Measurements from ENCODE around the gene PARP6.

The PARP6 gene, protein sequence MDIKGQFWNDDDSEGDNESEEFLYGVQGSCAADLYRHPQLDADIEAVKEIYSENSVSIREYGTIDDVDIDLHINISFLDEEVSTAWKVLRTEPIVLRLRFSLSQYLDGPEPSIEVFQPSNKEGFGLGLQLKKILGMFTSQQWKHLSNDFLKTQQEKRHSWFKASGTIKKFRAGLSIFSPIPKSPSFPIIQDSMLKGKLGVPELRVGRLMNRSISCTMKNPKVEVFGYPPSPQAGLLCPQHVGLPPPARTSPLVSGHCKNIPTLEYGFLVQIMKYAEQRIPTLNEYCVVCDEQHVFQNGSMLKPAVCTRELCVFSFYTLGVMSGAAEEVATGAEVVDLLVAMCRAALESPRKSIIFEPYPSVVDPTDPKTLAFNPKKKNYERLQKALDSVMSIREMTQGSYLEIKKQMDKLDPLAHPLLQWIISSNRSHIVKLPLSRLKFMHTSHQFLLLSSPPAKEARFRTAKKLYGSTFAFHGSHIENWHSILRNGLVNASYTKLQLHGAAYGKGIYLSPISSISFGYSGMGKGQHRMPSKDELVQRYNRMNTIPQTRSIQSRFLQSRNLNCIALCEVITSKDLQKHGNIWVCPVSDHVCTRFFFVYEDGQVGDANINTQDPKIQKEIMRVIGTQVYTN

DNA sequence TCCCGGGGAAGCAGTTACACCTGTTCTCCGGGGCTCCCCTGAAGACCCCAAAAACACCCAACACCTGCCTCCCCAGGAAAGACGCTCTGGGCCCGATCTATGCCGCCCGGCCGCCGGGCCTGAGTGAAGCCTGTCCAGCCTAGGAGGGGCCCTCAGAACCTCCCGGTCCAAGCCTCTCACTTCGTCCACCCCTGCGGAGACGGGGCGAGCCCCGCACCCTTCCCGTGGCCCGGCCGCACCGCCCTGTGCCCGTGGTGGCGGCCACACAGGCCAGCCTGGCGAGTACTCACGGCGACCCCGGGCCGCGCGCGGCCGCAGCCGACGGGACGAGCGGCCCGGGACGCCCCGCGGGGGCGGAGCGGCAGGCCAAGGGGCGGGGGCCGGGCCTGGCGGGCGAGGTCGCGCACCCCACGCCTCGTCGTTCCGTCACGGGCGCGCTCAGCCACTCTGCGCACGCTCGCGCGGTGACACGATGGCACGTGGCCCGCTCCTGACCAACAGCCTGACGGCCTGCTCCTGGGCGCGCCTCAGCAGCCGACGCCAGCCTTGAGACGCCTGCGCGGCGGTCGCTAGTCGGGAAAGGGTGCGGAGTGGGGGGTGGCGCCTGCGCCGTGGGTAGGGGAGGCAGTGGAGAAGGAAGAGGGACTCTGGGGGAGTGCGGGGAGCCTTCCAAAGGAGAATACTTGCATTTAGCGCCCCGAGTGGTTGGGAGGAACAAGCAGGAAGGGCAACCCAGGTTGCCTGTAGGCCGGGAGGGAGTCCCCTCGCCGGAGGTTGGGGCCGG, at the start of gene PARP6:
TSS of gene PARP6 (minus strand) at position 342 of the 784 bp plus-strand sequence. CDS start 5,077 bp downstream, outside the sequence.
- TF ChIP-seq, protein P1, sequence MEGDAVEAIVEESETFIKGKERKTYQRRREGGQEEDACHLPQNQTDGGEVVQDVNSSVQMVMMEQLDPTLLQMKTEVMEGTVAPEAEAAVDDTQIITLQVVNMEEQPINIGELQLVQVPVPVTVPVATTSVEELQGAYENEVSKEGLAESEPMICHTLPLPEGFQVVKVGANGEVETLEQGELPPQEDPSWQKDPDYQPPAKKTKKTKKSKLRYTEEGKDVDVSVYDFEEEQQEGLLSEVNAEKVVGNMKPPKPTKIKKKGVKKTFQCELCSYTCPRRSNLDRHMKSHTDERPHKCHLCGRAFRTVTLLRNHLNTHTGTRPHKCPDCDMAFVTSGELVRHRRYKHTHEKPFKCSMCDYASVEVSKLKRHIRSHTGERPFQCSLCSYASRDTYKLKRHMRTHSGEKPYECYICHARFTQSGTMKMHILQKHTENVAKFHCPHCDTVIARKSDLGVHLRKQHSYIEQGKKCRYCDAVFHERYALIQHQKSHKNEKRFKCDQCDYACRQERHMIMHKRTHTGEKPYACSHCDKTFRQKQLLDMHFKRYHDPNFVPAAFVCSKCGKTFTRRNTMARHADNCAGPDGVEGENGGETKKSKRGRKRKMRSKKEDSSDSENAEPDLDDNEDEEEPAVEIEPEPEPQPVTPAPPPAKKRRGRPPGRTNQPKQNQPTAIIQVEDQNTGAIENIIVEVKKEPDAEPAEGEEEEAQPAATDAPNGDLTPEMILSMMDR (IDR thresholded peaks at IDR 0.05; ENCODE audit: low read depth, low read length): peak; percentile 72
- Histone ChIP-seq H3K4me3 (ENCODE audit: low read depth, low read length) (peak within 1 kb of the TSS; percentile 91), H3K9me3 (ENCODE audit: severe bottlenecking) (no peaks in the 10 kb centered on the region), H3K36me3 (peaks cover 31% of the 10 kb centered on the region), H3K27me3 (ENCODE audit: insufficient read depth, low read depth, severe bottlenecking) (no peaks in the 10 kb centered on the region), H3K27ac (peak within 1 kb of the TSS; percentile 94)
- peak; percentile 99 for DNase-seq

DNA sequence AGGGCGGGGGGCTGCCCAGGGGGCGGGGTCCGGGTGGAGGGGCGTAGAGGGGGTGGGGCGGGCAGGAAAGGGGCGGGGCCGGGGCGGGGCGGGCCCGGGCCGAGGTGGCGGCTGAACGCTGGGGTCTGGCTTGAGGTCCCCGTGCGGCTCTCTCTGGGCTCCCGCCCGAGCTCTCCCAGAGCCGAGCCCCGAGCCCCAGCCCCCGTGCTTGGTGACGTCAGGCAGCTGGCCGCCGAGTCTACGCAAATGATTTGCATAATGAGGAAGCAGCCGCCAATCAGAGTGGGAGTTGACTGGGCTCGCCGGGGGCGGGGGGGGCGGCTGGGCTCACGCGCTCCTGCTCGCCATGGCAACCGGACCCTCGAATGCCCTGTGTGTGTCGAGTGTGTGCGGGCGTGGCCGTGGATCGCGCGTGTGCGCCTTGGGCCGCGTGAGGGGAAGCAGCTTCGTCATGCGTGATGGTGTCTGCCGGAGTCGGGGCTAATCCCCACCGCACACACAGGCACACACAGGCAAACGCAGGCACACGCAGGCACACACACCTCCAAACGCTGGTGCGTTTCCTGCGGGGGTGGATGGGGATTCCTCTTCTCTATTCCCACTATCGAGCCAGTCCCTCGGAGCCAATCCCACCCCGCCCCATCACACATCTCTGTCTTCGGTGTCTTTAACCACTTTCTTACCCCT, 47.8 kb upstream of the PARP6 start, which contains the start of gene CELF6:
TSS of gene CELF6 (minus strand) at position 173 of the 687 bp plus-strand sequence. CDS start 283 bp downstream, outside the sequence.
- H3K4me3 ChIP-seq (ENCODE audit: low read depth, low read length): peak within 1 kb of the TSS; percentile 59
- TF ChIP-seq, protein P1 (IDR thresholded peaks at IDR 0.05; ENCODE audit: low read depth, low read length): no peak
- H3K27me3 ChIP-seq (ENCODE audit: insufficient read depth, low read depth, severe bottlenecking): no peaks in the 10 kb centered on the region
- DNase-seq: peak; percentile 98
- peak within 1 kb of the TSS; percentile 79 for H3K27ac ChIP-seq
- H3K9me3 ChIP-seq (ENCODE audit: severe bottlenecking): no peaks in the 10 kb centered on the region
- H3K36me3 ChIP-seq: peaks cover 3% of the 10 kb centered on the region; the same call in 1 of the 2 replicates

DNA sequence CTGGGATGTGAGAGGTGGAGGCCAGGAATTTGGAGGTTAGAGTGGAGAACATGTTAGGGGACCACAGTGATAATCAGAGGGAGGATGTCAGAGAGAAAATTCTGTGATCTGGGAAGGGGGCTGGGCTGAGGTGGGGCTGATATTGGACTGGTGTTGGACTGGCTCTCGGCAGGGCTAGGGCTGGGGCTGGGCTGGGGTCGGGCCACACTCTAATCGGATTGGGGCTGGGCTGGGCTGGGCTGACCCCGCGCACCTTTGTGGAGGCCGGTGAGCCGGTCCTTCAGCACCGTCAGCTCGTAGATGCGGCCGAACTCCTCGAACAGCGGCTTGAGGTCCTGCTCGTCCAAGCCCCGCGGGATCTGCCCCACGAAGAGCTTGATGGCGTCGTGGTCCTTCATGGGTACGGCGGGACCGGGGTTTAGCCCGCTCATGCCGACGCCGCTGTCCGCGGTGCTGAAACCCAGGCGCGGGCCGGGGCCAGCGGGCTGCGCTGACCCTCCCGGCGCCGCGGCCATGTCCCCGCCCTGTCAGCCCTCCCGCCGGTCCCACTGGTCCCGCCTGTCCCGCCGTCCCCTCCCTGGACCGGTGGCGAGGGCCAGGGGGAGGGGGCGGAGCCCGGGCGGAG, 47.1 kb upstream of the PARP6 start:
- TF ChIP-seq, protein P1 (IDR thresholded peaks at IDR 0.05; ENCODE audit: low read depth, low read length): no peak
- DNase-seq: peak; percentile 58
- H3K9me3 ChIP-seq (ENCODE audit: severe bottlenecking): no peaks in the 10 kb centered on the region
- peak overlapping the region; percentile 59 for H3K4me3 ChIP-seq (ENCODE audit: low read depth, low read length)
- peak overlapping the region; percentile 79 for H3K27ac ChIP-seq
- peaks cover 3% of the 10 kb centered on the region; the same call in 1 of the 2 replicates for H3K36me3 ChIP-seq
- no peaks in the 10 kb centered on the region for H3K27me3 ChIP-seq (ENCODE audit: insufficient read depth, low read depth, severe bottlenecking)

DNA sequence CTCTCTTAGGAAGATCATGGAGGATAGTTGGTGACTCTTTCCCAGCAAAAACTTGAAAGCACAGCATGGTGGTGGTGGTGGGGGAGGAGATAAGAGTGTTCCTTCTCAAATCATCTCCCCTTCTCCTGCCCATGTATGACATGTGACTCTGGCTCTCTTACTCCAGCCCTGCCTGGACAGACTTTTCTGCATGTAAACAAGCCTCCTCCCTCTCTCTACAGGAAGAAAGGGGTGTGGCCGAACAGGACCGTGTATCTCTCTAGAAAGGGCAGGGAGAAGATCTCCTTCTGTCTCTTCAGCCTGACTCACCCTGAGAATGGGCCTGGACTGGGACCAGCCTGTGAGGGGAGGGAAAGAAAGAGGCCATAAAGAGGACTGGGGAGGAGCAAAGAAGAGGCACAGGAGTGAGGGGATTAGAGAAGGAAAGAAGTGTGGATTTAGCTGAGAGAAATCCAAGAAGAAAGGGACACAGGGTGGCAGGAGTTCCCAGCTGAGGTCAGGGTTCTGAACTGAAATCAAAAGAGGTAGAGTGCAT, 46.1 kb upstream of the PARP6 start:
- H3K27ac ChIP-seq: peak overlapping the region; percentile 79
- H3K4me3 ChIP-seq (ENCODE audit: low read depth, low read length): peak overlapping the region; percentile 59; the same call in 1 of the 2 replicates
- TF ChIP-seq, protein P1 (IDR thresholded peaks at IDR 0.05; ENCODE audit: low read depth, low read length): no peak
- H3K9me3 ChIP-seq (ENCODE audit: severe bottlenecking): no peaks in the 10 kb centered on the region
- peak; percentile 70 for DNase-seq
- peaks cover under 1% of the 10 kb centered on the region; the same call in 1 of the 2 replicates for H3K36me3 ChIP-seq
- no peaks in the 10 kb centered on the region for H3K27me3 ChIP-seq (ENCODE audit: insufficient read depth, low read depth, severe bottlenecking)
